ENCODE measurements around the gene PLEKHG1.

DNA sequence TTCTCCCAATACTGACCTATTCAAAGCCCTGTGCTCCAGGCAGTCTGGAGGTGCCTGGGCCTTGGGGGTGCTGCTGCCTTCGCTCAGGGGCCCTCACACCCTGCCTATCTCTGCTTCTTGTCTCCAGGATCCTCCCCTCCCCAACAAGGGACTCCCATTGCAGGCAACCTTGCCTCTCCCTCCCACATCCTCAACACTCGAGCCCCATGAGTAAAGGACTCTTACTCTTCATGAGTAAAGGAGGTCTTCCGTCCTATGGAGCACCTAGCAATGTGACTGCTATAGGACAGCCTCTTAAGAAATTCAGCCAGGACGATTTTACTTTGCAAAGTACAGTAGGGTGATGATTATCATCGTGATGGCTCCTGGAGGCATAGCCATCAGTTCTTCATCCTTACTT is 24.5 kb downstream of the PLEKHG1 start:
- TF ChIP-seq CTCF (IDR thresholded peaks at IDR 0.05), result no peak
- no peak for TF ChIP-seq POLR2A (IDR thresholded peaks at IDR 0.05)
- TF ChIP-seq POLR2AphosphoS5 (IDR thresholded peaks at IDR 0.05), result no peak
- no peak for TF ChIP-seq EP300 (IDR thresholded peaks at IDR 0.05)
